Activated CD4-positive, alpha-beta T cell treated with anti-CD3 and anti-CD28 coated beads for 1 hour (primary cell): ENCODE data around the gene GNA15.

Experiments used
- DNase-seq: peaks from one replicate; pipeline ENCODE4 v3.0.0-alpha.2; 2020

The GNA15 gene

DNA sequence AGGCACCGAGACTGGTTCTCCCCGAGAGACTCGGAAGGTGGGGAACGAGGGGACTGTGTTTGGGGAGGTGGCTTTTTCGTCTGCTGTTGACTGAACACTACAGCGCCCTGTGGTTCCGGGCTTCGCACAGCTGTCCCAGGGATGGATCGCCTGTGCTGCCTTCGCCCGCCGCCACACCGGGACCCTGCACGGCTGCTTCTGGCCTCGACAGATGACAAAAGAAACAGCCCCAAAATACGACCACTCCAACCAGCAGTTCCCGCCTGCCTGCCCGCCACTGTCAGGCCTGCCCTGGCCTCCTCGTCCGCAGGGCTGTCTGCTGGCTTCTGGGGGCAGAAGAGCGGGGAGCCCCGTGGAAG lies 13.3 kb upstream of the GNA15 start:
- no peak for DNase-seq

DNA sequence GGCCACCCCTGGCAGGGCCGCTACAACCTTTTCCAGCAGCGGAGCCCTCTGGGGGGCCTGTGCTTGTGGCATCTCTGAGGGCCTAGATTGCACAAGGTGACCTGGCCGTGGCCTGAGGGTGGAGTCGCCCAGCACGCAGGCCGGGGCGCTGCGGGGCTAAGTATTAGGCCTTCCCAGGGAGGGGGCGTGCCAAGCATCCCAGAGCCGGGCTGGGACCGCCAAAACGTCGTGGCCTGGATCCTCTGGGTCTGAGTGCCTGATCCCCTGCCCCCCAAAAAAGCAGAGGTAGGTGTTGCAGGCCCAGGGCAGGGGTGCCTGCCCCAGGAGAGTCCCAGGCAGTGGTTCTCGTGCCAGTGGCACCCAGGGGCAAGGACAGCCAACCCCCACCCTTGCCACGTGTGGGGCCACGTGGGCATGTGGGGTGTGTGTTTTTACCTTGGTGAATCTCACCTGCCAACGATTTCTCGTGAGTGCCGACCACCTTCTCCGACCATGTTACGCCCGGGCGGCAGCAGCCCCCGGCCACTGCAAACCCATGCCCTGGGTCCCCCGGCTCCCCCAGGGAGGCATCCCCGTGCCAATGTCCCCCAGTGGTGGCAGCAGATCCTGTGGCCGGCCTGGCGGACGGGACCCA lies 12.6 kb upstream of the GNA15 start:
- DNase-seq, result no peak

DNA sequence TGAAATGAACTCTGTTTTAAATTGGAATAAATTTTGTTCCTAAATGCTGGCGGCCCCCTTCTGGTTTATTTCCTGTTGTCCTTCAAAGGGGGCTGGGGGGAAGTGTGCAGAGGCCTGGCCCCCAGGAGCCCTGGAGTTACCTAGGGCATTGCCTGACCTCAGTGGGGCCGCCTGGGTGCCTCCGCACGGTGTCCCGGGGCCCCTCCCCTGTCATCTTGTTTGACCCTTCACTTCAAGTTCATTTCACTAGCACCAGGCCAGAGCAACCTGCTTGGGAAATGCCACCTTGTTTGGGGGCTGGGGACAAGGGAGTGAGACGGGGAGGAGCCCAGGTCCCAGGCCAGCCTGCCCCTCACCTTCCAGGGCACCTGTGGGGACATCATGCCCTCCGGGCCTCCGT lies 11.9 kb upstream of the GNA15 start:
- DNase-seq, result no peak

DNA sequence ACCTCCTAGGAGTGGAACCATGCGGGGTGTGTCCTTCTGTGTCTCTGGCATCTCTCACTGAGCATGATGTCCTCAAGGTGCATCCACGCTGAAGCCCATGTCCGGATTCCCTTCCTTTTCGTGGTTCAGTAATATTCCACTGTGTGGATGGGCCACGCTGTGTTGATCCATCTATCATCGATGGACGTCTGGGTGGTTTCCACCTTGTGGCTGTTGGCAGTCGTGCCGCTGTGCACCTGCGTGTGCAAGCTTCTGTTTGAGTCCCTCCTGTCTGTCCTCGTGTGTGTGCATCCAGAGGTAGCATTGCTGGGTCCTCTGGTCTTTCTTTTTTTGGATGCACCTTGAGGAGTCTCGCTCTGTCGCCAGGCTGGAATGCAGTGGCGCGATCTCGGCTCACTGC lies 11.2 kb upstream of the GNA15 start:
- DNase-seq, result no peak

DNA sequence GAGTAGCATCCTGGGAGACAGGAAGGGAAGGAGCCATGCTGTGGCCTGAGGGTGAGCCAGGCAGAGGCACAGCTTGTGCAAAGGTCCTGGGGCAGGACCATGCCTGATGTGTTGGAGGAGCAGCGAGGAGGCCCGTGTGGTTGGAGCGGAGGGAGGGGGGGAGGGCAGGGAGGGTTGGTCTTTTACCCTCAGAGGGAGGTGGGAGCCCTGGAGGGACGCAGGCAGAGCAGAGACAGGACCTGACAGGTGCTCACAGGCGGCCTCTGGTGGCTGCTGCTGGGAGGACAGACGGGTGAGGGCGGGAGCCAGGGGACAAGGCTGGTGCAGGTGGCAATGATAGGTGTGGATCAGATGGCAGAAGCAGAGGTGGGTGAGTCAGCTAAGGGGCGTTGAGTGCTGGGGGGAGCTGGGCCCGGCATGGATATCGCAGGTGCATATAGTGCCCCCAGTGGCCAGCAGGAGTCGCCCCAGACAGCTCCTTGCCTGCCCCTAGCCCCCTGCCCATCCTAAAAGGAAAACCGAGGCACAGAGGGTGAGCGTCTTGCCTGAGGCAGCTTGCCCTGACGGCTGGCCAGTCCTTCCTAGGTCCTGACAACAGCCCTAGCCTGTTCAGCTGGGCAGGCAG lies 9.8 kb upstream of the GNA15 start:
- peak; percentile 59 for DNase-seq

- DNase-seq, result no peak
Observed at GRCh38 chr19:3129112-3129511, 6.7 kb upstream of the GNA15 start.

DNA sequence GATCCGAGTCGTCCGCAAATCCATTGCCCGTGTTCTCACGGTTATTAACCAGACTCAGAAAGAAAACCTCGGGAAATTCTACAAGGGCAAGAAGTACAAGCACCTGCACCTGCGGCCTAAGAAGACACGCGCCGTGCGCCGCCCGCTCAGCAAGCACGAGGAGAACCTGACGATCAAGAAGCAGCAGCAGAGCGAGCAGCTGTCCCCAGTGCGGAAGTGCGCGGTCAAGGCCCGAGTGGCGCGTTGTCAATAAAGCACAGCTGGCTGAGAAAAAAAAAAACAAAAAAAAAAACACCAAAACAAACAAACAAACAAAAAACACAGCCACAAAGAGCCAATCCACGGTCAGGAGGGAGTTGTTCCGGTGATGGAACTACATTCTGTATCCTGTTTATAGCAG lies 4.7 kb upstream of the GNA15 start:
- DNase-seq, result no peak

DNA sequence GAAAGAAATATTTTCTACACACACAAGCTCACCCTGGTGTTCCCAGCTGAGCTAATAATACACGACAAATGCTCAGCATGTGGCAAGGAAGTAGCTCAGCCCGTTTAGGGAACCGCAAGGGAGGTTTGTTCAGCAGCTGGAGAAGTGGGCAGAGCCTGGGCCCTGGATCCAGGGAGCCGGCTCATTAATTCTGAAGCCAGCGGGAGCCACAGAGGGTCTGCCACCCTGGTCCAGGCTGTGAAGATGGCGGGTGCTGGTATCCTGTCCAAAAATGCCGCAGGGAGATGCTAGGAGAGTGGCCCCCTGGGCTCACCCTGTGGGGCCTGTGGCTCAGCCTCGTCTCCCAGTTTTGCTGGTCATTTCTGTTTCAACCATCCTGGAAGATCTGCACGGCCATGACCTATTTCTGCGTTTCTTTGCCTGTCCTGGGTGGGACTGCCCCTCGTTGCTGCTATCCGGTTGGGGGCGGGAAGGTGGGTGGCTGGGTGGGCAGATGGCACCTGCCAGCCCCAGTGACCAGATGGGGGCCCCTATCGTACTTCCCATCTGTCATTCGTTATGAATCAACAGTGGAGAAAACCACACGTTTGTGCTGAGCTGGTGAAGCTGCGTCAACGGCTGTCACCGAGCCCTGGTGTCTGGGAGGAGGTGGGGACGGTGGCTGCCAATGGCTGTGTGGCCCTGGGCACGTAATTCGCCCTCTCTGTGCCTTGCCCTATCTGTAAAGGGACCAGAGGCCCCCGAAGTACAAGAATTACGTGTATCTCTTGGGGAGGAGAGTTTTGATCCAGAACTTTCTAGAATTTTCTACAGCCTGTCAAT lies 2.7 kb upstream of the GNA15 start:
- DNase-seq, result peak; percentile 48

DNA sequence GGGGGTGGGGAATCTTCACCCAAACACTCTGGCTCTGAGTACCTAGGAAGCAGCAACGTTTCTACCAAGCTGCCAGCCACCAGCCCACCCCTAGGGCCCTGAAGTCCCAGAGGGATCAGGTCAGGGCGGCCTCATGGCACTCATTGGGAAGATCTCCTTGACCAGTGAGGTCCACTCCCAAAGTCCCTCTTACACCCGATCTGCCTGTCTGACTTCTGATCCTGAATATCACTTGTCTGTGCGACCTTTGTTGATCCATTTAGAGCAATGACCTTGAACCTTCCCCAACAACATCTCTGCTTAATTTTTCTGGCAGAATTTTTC lies 2.1 kb upstream of the GNA15 start:
- DNase-seq, result no peak

- DNase-seq, result no peak
Observed at GRCh38 chr19:3136684-3137055, 837 bp downstream of the GNA15 start.

- DNase-seq, result no peak
Observed at GRCh38 chr19:3137119-3137518, 1.3 kb downstream of the GNA15 start.

- DNase-seq, result no peak
Observed at GRCh38 chr19:3138268-3138667, 2.4 kb downstream of the GNA15 start.

DNA sequence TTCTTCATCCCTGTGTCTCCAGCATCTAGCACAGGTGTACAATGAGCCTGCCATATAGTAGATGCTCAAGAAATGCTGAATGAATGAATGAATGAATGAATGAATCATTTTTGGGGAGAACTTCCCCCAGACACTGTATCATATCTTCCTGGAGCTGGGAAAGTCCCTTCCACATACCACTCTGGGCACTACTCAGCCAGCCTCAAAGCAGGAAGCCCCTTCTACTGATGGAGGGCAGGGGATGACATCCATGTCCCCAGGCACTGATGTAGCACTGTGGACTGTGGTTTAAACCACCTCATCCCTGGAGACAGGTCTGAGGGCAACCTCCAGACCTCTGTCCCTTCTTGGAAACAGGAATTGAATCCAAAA lies 4.8 kb downstream of the GNA15 start:
- DNase-seq, result no peak

DNA sequence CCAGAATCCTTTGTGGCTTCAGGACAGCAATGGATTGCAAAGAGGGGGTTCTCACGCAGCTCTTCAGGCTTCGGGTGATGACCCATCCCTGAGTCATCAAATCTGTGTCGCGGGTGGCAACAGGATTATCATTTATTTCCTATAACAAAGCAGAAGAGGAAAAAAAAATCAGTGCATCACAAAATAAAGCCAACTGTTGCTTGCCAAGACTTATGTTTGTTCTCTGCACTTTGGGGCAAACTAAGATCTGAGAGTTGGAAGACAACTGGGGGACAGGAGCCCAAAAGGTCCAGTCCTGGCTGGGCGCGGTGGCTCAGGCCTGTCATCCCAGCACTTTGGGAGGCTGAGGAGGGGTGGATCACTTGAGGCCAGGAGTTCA lies 6.4 kb downstream of the GNA15 start:
- no peak for DNase-seq

DNA sequence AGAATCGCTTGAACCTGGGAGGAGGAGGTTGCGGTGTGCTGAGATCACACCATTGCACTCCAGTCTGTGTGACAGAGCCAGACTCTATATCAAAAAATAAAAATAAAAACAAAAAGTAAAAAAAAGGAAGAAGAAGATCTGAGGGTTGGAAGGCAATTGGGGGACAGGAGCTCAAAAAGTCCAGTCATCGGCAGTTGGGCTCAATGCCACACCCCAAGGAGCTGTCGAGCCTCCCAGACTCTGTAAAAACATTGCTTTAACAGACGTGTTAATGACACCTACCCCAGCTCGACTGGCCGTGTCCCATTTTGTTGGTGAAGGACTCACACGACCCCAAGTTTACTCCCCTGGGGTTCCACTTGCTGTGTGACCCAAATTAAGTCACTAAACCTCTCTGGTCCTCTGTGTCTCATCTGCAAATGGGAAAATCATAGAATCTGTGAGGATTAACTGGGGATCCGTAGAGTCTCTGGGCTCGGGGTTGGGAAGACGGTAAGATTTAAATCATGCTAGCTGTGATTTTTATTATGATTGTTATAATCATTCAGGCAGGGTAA lies 7.0 kb downstream of the GNA15 start:
- DNase-seq, result no peak

- no peak for DNase-seq
Observed at GRCh38 chr19:3145909-3146676, 10.3 kb downstream of the GNA15 start.

- peak; percentile 55 for DNase-seq
Observed at GRCh38 chr19:3146677-3147100, 10.9 kb downstream of the GNA15 start.

DNA sequence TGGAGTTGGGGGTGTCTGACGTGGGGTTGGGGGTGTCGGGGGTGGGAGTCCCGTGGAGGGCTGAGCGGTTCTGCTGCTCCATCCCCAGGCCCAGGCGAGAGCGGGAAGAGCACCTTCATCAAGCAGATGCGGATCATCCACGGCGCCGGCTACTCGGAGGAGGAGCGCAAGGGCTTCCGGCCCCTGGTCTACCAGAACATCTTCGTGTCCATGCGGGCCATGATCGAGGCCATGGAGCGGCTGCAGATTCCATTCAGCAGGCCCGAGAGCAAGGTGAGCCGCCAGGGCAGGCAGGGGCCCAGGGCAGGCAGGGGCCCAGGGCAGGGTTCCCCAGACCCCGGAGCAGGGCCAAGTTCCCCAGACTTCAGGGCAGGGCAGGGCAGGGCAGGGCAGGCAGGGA lies 12.7 kb downstream of the GNA15 start:
- no peak for DNase-seq

DNA sequence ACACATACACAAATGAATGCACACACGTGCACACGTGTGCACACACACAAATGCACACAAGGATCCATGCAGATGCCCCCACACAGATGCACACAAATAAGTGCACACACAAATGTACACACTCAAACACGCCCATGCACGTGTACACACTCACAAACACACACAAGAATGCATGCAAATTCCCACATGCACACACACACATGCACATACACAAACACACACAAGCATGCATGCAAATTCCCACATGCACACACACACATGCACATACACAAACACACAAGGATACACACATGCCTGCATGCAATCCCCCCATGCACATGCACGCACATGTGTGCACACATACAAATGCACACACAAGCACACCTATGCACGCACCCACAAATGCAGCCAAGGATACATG lies 13.3 kb downstream of the GNA15 start:
- DNase-seq, result no peak

GRCh38 chr19:3149526-3150505 lies 14.0 kb downstream of the GNA15 start:
- no peak for DNase-seq

DNA sequence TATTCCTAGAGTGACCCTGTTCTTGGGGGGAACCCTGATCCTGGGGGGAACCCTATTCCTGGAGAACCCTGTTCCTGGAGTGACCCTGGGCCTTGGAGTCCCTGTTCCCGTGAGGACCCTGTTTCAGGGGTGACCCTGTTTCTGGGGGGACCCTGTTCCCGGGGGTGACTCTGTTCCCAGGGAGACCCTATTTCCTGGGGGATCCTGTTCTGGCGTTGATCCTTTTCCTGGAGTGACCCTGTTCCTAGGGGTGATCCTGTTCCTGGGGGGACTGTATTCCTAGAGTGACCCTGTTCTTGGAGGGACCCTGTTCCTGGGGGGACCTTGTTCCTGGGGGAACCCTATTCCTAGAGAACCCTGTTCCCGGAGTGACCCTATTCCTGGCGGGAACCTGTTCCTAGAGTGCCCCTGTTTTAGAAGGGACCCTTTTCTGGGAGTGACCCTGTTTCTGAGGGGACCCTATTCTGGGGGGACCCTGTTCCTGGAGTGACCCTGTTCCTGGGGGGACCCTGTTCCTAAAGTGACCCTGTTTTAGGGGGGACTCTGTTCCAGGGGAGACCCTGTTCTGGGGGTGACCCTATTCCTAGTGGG lies 15.0 kb downstream of the GNA15 start:
- DNase-seq, result no peak
